Skeletal muscle satellite cell (primary cell): ENCODE results near the gene STARD8.

ENCODE experiments used
- H3K27me3 ChIP-seq: 2 replicates; pipeline ENCODE4 v1.7.0; 2013; ENCODE audit warnings: low read length; ENCODE audit not compliant: control insufficient read depth, insufficient read depth
- H3K36me3 ChIP-seq: 2 replicates; pipeline ENCODE4 v1.7.0; 2013; ENCODE audit warnings: mild to moderate bottlenecking, control low read depth, low read length; ENCODE audit not compliant: insufficient read depth
- H3K4me1 ChIP-seq: 2 replicates; pipeline ENCODE4 v1.7.0; 2013; ENCODE audit warnings: low read length; ENCODE audit not compliant: control insufficient read depth, insufficient read depth
- H3K4me2 ChIP-seq: 2 replicates; pipeline ENCODE4 v1.7.0; 2013; ENCODE audit warnings: mild to moderate bottlenecking, low read length
- H3K4me3 ChIP-seq: 2 replicates; pipeline ENCODE4 v1.7.0; 2013; ENCODE audit warnings: low read length
- H3K9ac ChIP-seq: 2 replicates; pipeline ENCODE4 v1.7.0; 2013; ENCODE audit warnings: mild to moderate bottlenecking, low read depth, low read length, moderate library complexity
- H3K9me3 ChIP-seq: replicated peaks from 2 replicates; pipeline ENCODE4 v1.7.0; 2013; ENCODE audit warnings: mild to moderate bottlenecking, control low read depth, low read length

Gene STARD8

GRCh38 chrX:68721546-68721945 is 74.1 kb downstream of the STARD8 start:
- H3K4me2 ChIP-seq = no peak overlapping the region
- H3K27me3 ChIP-seq = peaks cover 3% of the 10 kb centered on the region
- no peak overlapping the region for H3K4me3 ChIP-seq
- H3K9ac ChIP-seq = no peak overlapping the region
- H3K36me3 ChIP-seq = peaks cover 11% of the 10 kb centered on the region
- no peaks in the 10 kb centered on the region for H3K9me3 ChIP-seq
- H3K4me1 ChIP-seq = no peaks in the 10 kb centered on the region

- Histone ChIP-seq H3K4me2 (no peak overlapping the region), H3K36me3 (peaks cover 10% of the 10 kb centered on the region), H3K4me1 (no peaks in the 10 kb centered on the region), H3K27me3 (peaks cover 3% of the 10 kb centered on the region), H3K9ac (no peak overlapping the region), H3K9me3 (no peaks in the 10 kb centered on the region), H3K4me3 (no peak overlapping the region)
These were observed 74.8 kb downstream of the STARD8 start for GRCh38 chrX:68721991-68722860.

- H3K36me3 ChIP-seq = peaks cover 6% of the 10 kb centered on the region
These were observed 76.2 kb downstream of the STARD8 start for GRCh38 chrX:68723491-68724155.

GRCh38 chrX:68724531-68725020 is 77.1 kb downstream of the STARD8 start:
- Histone ChIP-seq H3K4me3 (no peak overlapping the region), H3K36me3 (peaks cover 6% of the 10 kb centered on the region), H3K4me1 (no peaks in the 10 kb centered on the region), H3K4me2 (no peak overlapping the region), H3K9me3 (no peaks in the 10 kb centered on the region), H3K27me3 (peaks cover 3% of the 10 kb centered on the region), H3K9ac (no peak overlapping the region)

More at GRCh38 chrX:68723491-68724155, 76.2 kb downstream of the STARD8 start:
- no peak overlapping the region for H3K4me2 ChIP-seq
- no peaks in the 10 kb centered on the region for H3K4me1 ChIP-seq
- H3K9ac ChIP-seq = no peak overlapping the region
- H3K9me3 ChIP-seq = no peaks in the 10 kb centered on the region
- peaks cover 3% of the 10 kb centered on the region for H3K27me3 ChIP-seq
- no peak overlapping the region for H3K4me3 ChIP-seq

- H3K9ac ChIP-seq = no peak overlapping the region
- no peaks in the 10 kb centered on the region for H3K4me1 ChIP-seq
- H3K4me2 ChIP-seq = no peak overlapping the region
- H3K4me3 ChIP-seq = no peak overlapping the region
- H3K27me3 ChIP-seq = no peaks in the 10 kb centered on the region
- no peaks in the 10 kb centered on the region for H3K9me3 ChIP-seq
- peaks cover 6% of the 10 kb centered on the region for H3K36me3 ChIP-seq
These were observed 78.4 kb downstream of the STARD8 start for GRCh38 chrX:68725756-68726365.

GRCh38 chrX:68726366-68726765 is 78.9 kb downstream of the STARD8 start:
- H3K27me3 ChIP-seq = peaks cover 3% of the 10 kb centered on the region
- no peaks in the 10 kb centered on the region for H3K9me3 ChIP-seq
- H3K9ac ChIP-seq = no peak overlapping the region
- H3K36me3 ChIP-seq = peaks cover 3% of the 10 kb centered on the region
- H3K4me3 ChIP-seq = no peak overlapping the region
- no peaks in the 10 kb centered on the region for H3K4me1 ChIP-seq
- no peak overlapping the region for H3K4me2 ChIP-seq

GRCh38 chrX:68727696-68728095 is 80.2 kb downstream of the STARD8 start:
- no peak overlapping the region for H3K9ac ChIP-seq
- H3K9me3 ChIP-seq = no peaks in the 10 kb centered on the region

GRCh38 chrX:68728186-68728585 is 80.7 kb downstream of the STARD8 start:
- H3K9ac ChIP-seq = no peak overlapping the region
- H3K36me3 ChIP-seq = no peaks in the 10 kb centered on the region
- no peak overlapping the region for H3K4me2 ChIP-seq
- H3K27me3 ChIP-seq = peaks cover 4% of the 10 kb centered on the region
- no peaks in the 10 kb centered on the region for H3K9me3 ChIP-seq
- H3K4me1 ChIP-seq = no peaks in the 10 kb centered on the region
- no peak overlapping the region for H3K4me3 ChIP-seq

More at GRCh38 chrX:68727696-68728095, 80.2 kb downstream of the STARD8 start:
- Histone ChIP-seq H3K36me3 (no peaks in the 10 kb centered on the region), H3K27me3 (peaks cover 4% of the 10 kb centered on the region), H3K4me3 (no peak overlapping the region), H3K4me1 (no peaks in the 10 kb centered on the region), H3K4me2 (no peak overlapping the region)

- no peaks in the 10 kb centered on the region for H3K36me3 ChIP-seq
- H3K4me1 ChIP-seq = no peaks in the 10 kb centered on the region
- H3K27me3 ChIP-seq = peaks cover 8% of the 10 kb centered on the region
- H3K9me3 ChIP-seq = no peaks in the 10 kb centered on the region
- H3K4me3 ChIP-seq = no peak overlapping the region
- no peak overlapping the region for H3K9ac ChIP-seq
- H3K4me2 ChIP-seq = no peak overlapping the region
These were observed 83.8 kb downstream of the STARD8 start for GRCh38 chrX:68731254-68731653.

GRCh38 chrX:68732906-68733493 is 85.5 kb downstream of the STARD8 start:
- Histone ChIP-seq H3K27me3 (peaks cover 8% of the 10 kb centered on the region), H3K36me3 (no peaks in the 10 kb centered on the region), H3K9me3 (no peaks in the 10 kb centered on the region), H3K9ac (no peak overlapping the region), H3K4me3 (no peak overlapping the region), H3K4me2 (no peak overlapping the region), H3K4me1 (no peaks in the 10 kb centered on the region)

- no peak overlapping the region for H3K4me3 ChIP-seq
- no peak overlapping the region for H3K9ac ChIP-seq
- H3K9me3 ChIP-seq = no peaks in the 10 kb centered on the region
- no peaks in the 10 kb centered on the region for H3K4me1 ChIP-seq
- H3K36me3 ChIP-seq = no peaks in the 10 kb centered on the region
- peaks cover 8% of the 10 kb centered on the region for H3K27me3 ChIP-seq
- H3K4me2 ChIP-seq = no peak overlapping the region
These were observed 87.8 kb downstream of the STARD8 start for GRCh38 chrX:68735266-68735665.
